Erythroblast (primary cell): ENCODE data around the gene RUNDC3A.
"Not testable (repeated sequence)": the region's sequence is repeated elsewhere in the genome, so short reads cannot be mapped to it uniquely, and the experiment has no call there.

Experiments
- DNase-seq, 2 experiments: peaks; one replicate each; lab custom pipeline; 2025; lab: John Stamatoyannopoulos, UW
- GATA1 ChIP-seq: IDR thresholded peaks from 2 replicates; pipeline ENCODE4 v1.6.1; 2011; ENCODE audit warnings: low read depth, mild to moderate bottlenecking, control low read depth, low read length, moderate library complexity
- POLR2A ChIP-seq: IDR thresholded peaks from 2 replicates; pipeline ENCODE4 v1.6.1; 2011; ENCODE audit warnings: mild to moderate bottlenecking, low read length

RUNDC3A gene

DNA sequence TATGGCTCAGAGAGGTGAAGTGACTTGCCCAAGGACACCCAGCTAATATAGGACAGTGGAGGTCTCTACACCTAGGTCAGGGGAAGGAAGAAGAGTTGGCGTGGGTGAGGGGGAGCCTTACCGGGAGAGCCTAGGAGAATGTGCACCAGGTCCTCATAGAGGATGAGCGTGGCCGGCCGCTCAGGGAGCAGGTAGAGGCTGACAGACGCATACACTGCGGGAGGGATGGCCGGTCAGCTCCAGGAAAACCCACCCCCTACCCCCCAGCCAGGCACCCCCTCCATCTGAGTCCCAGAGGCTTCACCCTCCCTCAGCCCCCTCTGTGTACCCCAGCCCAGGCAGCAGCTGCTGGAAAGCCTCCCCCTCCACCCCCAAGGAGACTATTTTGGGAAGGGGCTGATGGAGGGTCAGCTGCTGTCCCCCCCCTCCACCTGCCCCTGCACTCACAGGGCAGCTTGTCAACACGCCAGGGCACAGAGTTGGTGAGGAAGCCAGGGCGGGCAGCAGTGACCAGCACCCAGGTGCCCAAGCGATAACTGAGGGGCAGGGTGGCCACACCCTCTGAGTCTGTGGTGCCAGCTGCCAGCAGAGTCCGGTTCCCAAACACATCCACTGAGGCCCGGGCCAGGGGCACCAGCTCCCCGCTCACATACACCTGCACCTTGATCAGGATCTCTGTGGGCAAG lies 51.2 kb downstream of the RUNDC3A start:
- no peak for TF ChIP-seq POLR2A
- no peak for TF ChIP-seq GATA1
- DNase-seq = no peak

DNA sequence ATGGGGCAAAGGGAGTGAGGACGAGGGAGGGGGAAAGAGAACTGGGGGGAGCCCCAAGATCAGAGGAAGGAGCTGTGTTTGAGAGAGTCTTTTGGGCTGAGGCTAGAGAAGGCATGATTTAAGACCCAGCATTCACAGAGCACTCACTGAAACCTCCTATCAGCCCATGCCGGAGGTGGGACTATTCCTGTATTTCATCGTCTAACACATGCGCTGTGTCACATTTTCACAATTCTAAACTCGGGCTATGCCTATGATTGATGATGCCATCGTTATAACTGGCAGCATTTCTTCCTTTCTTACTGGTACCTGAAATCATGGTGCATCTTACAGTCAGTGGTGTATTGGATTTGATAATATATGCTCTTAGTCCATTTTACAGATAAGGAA lies 51.7 kb downstream of the RUNDC3A start:
- TF ChIP-seq POLR2A = no peak
- TF ChIP-seq GATA1 = no peak
- DNase-seq = no peak

DNA sequence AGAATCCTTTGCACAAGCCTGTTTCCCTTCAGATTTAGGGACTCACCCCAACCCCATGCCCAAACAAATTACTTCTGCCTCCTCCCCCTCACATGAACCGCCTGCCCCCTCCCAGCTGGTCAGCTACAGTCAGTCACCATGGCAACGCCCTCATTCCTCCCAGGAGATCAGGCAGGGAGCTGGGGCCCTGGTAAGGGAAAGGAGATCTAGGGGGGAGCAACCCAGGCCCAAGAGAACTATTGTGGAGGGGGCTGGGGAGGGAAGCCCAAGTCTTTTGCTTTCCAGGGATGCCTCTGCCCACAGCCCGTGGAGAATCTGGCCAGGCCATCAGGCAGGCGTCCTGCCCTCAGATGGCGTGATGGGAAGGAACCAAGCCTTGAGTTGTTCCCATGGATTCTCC lies 52.4 kb downstream of the RUNDC3A start:
- DNase-seq = no peak
- TF ChIP-seq GATA1 (no peak), POLR2A (no peak)

DNA sequence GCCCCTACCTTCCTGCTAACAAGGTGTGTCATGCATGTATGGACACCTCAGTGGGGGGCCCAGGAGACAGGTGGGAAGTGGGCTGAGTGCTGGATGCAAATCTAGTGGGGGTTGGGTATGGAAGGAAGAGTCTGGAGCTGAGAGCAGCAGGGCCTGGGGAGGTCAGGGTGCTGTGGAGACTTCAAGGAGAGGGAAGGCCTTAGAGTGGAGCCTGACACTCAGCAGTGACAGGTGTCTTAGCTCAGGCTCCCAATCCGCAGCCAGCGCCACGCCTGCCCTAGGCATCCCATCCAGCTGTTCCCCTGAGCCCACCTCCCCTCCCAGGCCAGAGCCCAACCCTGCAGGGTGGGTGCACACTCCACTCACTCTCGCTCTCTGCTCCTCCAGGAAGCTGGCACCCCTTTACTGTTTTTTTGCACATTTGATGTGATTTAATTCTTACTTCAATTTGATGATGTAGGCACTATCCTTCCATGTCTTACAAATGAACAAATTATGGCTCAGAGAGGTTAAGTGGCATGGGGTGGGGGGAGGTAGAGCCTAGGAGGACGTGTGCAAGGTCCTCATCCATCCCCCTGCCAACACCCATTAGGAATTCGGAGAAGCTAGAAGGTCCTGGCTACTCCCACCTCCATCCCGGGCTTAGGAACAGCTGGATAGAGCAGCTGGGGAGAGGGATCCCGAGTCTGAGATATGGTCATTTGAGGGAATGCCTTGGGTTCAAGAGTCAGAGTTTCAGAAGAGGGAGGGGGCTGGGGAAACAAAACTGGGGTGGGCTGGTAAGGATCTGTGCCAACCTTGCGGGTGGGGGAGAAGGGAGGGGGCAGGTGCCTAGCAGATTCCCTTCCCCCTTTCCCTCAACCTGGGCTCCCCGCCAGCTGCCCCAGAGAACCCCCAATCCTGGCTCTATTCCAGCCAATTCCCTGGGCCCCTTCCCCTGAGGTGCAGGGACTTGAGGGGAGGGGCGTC lies 53.2 kb downstream of the RUNDC3A start:
- no peak for DNase-seq

DNA sequence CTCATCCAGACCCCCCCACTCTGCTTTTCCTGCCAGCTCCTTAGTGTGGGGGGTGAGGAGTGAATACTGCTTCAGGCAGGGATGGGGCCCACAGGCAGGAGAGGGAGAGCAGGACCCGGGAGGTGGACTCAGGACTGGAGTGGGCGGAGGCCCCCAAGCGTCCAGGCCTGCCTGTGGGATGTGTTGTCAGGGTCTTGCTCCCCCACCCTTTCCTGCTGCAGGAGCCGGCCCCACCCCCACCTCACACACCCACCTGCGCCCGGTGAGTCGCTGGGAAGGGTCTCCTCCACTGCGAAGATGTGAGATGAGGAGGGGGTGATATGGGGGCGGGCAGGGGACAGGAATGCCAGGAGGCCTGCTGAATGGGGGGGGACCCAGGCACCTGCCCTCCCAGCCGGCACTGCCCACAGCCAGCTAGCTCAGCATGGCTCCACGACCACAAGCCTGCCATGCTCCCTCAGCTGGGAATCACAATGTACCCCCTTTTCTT lies 54.1 kb downstream of the RUNDC3A start:
- TF ChIP-seq POLR2A = no peak
- no peak for DNase-seq

More for the DNA sequence above, 53.2 kb downstream of the RUNDC3A start:
- TF ChIP-seq POLR2A (no peak), GATA1 (no peak)

DNA sequence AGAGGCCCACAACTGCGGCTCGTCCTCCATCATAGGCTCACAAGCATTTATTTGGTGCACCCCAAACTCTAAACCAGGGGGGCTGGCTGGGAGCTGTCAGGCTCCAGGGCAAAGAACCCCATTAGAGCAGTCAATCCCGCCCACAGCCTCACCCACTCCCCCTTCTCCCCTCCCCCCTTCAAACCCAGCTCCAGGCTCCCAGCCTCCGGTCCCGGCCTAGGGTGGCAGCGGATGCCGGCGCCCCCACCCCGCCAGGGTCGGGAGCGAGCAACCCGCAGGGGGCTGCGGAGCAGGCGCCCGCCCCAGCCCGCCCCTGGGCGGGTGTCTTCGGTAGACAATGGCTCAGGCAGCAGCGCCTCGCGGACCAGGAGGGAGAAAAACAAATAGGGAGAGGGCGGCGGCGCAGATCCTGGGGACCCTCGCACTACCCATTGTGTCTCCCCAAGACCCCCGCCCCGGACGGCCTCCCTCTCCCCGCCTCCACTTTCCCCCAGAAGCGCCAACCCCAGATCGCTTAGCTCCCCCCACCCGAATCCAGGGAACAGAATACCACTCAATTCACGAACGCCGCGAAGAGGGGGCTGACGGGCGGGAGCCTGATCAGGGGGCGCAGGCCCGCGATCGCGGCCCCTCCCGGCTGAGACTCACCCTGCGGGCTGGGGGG lies 54.7 kb downstream of the RUNDC3A start:
- TF ChIP-seq POLR2A (no peak), GATA1 (no peak)
- peak; percentile 33 to 53 for DNase-seq

DNA sequence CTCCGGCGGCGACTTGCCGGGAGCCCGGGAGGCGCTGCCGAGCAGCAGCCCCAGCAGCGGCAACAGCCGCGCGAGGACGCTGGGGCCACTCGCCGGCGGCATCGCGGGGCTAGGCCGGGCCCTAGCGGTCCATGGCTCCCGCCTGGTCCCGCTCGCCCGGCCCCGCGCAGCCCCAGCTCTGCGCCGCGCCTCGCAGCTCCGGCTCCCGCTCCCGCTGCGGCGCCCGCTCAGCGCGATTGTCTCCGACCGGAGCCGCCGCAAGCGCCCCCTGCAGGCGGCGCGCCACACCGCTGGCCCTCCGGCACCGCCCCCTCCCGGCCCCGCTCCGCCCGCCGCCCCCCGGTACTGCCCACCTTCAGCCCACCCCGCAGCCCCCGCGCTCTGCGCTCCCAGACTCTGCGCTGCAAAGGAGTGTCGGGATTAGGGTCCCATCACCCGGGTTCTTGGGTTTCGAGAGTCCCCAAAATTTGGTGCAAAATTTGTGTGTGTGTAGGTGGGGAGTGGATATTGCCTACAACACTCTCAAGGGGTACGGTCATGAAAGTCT lies 55.3 kb downstream of the RUNDC3A start, which contains the start of gene FAM171A2:
Gene FAM171A2 (minus strand): TSS at position 241 of the 547 bp plus-strand sequence. CDS start 139 bp downstream, at position 102.
- peak; percentile 73 to 82 for DNase-seq
- TF ChIP-seq GATA1 (no peak), POLR2A (no peak)

DNA sequence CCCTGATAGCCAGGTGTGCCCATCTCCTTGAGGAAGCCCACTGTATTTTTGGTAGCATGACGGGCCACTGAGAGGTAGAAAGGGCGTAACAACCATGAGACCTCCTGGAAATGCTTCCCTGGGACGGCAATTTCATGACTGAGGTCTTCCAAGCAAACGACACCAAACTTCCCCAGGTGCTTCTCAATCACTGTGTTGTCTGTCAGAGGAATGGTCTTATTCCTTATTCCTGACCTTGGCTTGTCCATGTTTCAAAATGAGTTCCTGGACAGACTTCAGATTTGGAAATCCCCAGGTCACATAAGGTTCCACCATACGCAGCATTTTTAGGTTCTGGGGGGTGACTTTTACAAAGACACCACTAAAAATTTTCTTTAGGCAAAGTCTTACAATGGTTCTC lies 56.6 kb downstream of the RUNDC3A start:
- DNase-seq = not testable (repeated sequence)

DNA sequence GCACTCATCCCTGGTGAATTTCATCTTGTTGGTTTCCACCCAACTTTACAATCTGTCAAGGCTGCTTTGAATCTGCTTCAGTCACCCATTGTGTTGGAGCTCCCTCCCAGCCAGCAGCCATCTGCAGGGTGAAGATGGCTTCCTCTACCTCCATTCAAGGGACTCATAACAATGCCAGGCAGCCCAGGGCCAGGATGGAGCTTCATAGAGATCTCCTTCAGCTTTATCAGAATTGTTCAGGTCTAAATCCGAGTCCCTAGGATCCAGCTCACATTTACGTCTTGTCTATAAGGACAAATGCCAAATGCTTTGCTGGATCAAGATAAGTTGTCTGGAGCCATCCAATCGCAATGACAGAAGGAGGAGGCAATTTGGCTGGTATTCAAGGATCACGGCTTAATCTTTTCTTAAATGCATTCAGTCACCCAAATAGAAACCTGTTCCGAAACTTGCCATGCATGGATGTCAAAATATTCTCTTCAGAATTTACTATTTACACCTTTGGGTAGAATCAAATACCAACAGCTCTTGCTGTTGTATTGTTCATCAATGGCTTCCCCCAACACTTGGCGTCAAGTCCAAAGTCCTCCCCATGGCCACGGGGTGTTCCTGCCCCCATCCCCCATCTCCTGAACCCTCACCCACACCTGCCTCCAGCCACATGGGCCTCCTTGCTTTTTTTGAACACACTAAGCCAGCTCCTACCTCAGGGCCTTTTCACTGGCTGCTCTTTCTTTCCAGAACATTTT lies 59.0 kb downstream of the RUNDC3A start:
- TF ChIP-seq POLR2A (no peak), GATA1 (no peak)
- DNase-seq = peak in 1 of 2 experiments; percentile 39
